ENCODE results near the gene NOS3.

NOS3 gene

DNA sequence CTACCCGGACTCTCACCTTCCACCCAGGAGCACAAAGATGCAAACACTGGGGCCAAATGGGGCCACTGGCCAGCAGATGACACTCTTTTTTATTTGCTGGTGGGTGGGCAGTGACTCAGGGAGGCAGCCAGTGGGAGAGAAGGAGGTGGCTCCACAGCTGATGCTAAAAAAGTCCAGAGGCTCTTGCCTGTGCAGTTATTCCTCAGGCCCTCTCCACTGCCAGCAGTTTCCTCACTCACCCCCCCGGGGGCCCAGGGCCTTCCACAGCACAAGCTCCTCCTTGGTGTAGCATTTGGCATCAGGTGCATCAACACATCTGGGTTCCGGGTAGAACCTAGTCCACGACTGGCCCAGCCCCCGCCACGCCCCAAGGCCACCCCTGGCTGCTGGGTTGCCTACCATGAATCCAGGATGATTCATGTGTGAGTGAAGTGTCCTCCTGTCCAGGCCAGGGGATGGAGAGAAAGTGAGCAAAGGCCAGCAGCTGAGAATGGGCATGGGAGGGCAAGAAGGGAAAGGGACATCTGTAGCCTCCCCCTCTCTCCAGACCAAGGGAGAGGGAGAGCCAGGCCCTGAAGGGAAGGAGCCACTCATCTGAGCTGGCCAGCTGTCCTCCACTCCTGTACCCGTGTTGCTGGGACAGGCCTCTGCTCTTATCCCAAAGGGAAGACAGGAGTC is 11.0 kb upstream of the NOS3 start:
- no peak for DNase-seq (ENCODE audit: low read depth in 2 of 2)

DNA sequence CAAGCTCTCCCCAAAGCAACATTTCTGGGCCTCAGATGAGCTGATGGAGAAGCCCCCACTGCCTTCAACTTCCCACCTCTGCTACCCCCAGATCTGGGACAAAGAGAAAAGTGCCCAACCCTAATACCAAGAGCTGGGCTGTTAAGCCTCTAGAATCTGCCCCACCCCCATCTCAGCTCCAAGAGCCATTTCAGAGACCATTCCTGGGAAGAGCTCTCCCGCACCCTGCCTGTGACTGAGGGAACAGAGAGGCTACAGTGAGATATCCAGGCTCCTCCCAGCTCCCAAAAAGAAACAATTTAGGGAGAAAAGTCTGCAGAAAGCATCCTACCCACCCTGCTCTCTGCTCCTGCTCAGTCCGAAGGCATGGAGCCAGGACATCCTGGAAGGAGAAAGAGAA is 10.2 kb upstream of the NOS3 start:
- DNase-seq (ENCODE audit: low read depth in 2 of 2) = no peak

DNA sequence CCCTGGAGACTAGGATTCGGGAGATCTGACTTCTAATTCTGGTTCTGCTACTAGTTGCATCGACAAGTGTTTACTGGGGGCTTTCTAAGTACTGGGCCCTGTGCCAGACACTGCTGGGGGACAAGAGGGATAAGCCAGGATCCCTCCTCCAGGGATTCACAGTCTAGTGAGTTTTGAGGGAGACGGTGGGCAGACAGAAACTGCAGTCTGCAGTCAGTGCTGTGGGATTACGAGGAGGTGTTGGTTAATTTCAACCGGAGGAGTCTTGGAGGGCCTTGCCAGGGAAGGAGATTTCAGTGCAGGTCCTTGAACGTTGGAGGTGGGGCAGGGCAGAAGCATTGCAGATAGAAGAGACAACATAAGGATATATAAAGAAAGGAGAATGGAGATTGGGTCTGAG is 9.2 kb upstream of the NOS3 start:
- DNase-seq (ENCODE audit: low read depth in 2 of 2) = no peak

DNA sequence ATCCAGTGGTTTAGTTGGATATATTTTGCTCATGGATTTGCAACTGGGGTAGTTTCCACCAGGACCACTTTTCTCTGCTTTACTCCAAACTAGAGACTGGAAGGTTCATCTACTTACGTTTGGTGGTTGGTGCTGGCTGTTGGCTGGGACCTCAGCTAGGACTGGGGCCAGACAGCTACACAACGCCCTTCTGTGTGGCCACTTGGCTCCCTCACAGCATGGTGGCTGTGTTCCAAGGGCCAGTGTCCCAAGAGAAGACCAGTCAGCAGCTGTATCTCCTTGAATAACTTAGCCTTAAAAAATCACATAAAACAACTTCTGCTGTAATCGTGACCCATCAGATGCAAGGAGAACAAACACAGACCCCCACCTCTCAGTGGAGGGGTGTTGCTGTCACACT is 8.5 kb upstream of the NOS3 start:
- DNase-seq (ENCODE audit: low read depth in 2 of 2) = no peak

DNA sequence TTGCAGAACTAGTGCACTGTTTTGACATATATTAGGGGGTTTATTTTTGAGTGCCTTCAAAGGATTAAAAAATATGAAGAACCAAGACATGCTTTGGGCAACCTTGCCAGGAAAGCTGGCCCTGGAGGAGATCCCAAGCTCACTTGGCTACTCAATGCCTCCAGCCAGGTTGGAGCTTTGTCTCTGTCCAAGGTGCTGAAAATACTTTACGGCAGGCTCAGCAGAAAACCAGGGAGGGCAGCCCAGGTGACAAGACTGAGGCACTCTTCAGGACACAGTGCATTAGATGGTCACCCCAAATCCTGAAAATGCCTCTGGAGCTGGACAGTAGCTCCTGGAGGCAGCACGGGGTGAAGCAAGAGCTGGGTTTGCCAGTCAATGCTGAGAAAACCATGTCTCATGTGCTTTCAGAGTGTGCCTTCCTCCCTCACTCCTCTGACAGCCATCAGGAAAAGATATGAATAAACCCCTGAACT is 6.9 kb upstream of the NOS3 start:
- DNase-seq (ENCODE audit: low read depth in 2 of 2) = no peak

DNA sequence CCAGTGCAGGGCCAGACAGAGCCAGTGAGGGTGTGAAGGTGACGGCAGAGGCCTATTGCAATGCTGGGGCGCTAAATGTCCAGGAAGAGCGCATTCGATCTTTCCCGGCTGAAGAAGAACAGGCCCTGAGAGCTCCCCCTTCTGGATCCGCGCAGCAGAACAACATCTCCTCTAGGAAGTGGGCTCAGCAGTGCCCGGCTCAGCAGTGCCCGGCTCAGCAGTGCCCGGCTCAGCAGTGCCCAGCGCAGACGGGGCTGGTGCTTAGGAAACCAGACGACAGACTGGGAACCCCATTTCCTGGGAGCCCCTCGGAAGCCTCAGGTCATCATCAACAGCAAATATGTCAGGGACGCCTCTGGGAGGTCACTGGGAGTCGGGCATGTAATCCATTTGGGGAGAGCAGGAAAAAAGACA is 4.7 kb upstream of the NOS3 start:
- DNase-seq (ENCODE audit: low read depth in 2 of 2) = no peak

DNA sequence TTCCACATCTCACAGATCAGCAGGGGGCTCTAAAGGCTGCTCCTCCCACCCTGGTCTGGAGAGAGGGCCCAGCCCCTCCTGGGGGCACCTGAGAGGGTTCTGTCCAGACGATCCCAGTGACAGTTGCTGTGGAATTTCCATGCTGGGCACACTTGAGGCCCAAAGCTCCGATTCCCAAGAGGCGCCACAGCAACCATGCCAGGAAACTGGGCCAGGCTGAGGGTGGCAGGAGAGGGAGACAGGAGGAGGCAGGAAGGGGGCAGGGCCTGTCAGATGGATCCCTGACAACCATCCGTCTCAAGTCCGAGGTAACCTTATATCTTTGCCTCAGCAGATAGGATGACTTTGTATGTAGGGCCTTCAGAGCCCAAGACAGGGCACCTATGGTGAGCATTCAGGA is 4.3 kb upstream of the NOS3 start:
- no peak for DNase-seq (ENCODE audit: low read depth in 2 of 2)

DNA sequence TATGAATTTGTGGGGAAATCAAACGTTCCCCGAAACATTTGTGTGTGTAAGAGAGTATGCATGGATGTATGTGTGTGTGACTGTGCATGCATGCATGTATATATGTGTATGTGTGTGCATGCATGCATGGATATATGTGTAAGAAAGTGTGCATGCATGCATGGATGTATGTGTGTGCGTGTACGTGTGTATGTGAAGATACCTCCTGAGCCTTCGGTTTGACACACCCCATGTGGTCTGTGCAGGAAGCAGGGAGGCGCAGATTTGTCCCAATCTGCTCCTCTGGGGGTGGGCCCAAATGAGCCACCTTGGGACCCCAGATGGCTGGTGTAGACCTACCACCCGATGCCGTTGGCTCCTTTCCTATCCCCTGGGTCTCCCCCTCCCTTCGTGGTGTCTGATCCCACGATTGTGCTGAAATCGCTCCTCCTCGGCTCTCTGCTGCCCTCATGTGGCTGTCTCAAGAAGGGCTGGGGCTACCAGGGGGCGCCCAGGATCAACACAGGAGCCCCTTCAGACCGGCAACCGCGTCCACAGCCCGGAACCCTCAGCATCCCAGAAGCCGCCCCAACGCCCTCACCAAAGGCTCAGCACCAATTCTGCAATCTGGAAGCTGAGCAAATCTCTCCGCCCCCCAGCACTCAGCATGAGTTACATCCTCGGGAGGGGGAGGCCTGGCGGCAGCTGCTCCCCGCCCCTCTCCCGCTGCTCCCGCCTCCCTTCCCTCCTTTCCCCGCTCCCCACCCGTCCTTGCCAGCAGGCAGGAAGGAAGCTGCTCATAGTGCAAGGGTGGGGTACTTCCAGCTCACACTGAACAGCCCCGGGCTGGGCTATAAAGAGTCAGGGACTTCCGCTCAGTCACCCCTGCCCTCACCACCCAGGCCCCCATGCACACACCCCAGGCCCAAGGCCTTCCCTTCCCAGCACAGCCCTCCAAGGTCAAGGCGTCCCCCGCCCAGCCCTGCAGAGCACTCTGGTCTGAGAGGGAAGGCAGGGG is 2.3 kb upstream of the NOS3 start:
- DNase-seq (ENCODE audit: low read depth in 2 of 2) = peak in 1 of 2 donors; percentile 57

DNA sequence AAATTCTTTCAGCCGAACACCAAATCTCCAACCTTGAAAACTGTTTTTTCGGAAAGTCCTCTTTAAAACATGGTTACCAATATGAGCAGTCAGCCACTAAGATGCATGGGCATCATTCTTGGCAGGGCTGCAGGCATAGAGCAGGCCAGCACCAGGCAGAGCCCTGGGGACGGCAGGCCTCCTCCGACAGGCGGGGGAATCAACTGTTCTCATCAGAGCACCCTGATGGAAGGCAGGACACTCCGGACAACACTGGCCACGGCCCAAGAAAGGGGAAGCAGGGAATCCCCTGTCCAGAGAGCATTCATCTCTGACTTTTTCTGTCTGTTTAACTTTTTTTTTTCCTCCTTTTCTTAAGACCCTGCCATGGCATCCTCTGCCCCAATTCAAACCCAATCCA is 1.4 kb upstream of the NOS3 start:
- no peak for DNase-seq (ENCODE audit: low read depth in 2 of 2)

DNA sequence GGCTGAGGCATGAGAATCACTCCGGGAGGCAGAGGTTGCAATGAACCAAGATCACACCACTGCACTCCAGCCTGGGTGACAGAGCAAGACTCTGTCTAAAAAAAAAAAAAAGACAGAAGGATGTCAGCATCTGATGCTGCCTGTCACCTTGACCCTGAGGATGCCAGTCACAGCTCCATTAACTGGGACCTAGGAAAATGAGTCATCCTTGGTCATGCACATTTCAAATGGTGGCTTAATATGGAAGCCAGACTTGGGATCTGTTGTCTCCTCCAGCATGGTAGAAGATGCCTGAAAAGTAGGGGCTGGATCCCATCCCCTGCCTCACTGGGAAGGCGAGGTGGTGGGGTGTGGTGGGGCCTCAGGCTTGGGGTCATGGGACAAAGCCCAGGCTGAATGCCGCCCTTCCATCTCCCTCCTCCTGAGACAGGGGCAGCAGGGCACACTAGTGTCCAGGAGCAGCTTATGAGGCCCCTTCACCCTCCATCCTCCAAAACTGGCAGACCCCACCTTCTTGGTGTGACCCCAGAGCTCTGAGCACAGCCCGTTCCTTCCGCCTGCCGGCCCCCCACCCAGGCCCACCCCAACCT is 1.3 kb downstream of the NOS3 start:
- DNase-seq (ENCODE audit: low read depth in 2 of 2) = no peak

DNA sequence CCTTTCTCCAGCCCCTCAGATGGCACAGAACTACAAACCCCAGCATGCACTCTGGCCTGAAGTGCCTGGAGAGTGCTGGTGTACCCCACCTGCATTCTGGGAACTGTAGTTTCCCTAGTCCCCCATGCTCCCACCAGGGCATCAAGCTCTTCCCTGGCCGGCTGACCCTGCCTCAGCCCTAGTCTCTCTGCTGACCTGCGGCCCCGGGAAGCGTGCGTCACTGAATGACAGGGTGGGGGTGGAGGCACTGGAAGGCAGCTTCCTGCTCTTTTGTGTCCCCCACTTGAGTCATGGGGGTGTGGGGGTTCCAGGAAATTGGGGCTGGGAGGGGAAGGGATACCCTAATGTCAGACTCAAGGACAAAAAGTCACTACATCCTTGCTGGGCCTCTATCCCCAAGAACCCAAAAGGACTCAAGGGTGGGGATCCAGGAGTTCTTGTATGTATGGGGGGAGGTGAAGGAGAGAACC is 2.1 kb downstream of the NOS3 start:
- DNase-seq (ENCODE audit: low read depth in 2 of 2) = no peak

DNA sequence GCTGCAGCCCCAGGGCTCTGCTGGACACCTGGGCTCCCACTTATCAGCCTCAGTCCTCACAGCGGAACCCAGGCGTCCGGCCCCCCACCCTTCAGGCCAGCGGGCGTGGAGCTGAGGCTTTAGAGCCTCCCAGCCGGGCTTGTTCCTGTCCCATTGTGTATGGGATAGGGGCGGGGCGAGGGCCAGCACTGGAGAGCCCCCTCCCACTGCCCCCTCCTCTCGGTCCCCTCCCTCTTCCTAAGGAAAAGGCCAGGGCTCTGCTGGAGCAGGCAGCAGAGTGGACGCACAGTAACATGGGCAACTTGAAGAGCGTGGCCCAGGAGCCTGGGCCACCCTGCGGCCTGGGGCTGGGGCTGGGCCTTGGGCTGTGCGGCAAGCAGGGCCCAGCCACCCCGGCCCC is 2.7 kb downstream of the NOS3 start:
- no peak for DNase-seq (ENCODE audit: low read depth in 2 of 2)

DNA sequence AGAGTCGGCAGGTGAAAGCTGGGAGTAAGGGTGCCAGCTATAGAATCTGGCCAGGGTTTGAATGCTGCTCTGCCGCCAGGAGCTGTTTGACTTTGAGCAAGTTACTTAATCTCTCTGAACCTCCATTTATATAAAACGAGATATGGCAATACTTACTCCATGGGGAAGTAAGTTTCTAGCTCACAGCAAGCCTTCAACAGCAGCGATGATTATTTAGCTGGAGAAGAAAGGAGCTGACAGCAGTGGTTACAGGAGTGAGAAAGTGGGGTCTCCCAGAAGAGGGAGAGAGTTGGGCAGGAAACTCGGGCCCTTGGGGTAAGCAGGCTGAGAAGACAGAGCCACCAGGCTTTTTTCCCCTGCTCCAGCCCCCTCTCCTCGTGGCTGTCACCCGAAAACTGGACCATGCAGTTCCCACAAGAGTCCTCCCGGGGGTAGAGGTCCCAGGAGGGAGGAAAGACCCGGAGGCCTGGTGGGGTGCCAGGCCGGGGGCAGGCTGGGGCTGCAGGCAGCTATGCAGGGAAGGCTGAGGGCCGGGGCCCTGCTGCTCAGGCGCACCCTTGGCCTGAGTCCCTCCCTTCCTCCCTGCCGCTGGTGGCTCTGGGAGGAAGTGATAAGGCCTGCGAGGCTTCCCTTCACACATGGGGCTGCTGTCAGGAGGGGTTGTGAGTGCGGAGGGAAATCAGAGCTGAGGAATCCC is 3.5 kb downstream of the NOS3 start:
- DNase-seq (ENCODE audit: low read depth in 2 of 2) = no peak

DNA sequence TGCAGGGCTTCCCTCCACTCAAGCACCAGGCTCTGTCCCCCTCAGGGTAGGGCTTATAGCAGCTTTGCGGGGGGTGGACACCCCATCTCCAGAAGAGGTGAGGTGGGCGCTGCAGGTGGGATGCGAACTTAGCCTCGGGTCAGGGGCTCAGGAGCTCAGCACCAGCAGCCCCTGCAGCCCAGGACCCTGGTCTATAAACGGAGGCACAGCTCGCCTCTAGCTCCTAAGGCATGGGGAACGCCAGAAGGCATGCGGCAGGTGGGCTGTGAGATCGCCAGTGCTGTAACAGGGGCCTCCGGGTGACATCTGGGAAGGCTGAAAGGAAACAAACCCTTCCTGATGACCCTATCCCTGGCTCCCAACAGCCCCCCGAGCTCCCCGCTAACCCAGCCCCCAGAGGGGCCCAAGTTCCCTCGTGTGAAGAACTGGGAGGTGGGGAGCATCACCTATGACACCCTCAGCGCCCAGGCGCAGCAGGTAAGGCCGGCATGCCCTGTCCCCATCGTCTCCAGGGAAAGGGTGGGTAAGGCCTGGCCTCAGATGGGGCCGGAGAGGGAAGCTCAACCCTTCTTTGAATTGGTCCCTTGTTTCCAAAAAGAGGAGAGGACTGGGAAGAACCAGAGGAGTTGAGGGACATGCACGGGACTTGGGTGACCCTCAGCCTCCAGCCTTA is 4.2 kb downstream of the NOS3 start:
- no peak for DNase-seq (ENCODE audit: low read depth in 2 of 2)

DNA sequence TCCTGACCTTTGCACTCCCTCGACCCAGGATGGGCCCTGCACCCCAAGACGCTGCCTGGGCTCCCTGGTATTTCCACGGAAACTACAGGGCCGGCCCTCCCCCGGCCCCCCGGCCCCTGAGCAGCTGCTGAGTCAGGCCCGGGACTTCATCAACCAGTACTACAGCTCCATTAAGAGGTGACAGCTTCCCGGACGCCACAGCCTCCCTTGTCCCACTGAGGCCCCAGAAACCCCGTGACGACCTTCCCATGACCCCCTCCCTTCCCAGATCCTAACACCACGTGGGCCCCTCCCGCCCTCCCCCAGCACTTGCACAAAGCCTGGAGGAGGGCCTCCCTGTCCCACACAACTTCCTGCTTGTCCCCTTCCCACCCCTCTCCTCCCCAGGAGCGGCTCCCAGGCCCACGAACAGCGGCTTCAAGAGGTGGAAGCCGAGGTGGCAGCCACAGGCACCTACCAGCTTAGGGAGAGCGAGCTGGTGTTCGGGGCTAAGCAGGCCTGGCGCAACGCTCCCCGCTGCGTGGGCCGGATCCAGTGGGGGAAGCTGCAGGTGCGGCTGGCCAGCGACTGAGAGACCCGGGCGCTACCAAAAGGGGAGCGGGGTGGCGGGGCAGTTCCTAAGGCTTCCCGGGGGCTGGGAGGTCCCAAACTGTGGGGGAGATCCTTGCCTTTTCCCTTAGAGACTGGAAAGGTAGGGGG is 5.7 kb downstream of the NOS3 start:
- DNase-seq (ENCODE audit: low read depth in 2 of 2) = no peak

DNA sequence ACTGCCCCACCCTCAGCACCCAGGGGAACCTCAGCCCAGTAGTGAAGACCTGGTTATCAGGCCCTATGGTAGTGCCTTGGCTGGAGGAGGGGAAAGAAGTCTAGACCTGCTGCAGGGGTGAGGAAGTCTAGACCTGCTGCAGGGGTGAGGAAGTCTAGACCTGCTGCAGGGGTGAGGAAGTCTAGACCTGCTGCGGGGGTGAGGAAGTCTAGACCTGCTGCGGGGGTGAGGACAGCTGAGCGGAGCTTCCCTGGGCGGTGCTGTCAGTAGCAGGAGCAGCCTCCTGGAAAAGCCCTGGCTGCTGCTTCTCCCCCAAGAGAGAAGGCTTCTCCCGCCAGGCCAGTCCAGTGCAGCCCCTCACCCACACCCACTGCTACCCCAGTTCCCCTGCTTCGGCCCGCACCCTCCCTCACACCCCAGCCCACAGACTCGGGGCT is 6.3 kb downstream of the NOS3 start:
- DNase-seq (ENCODE audit: low read depth in 2 of 2) = no peak

DNA sequence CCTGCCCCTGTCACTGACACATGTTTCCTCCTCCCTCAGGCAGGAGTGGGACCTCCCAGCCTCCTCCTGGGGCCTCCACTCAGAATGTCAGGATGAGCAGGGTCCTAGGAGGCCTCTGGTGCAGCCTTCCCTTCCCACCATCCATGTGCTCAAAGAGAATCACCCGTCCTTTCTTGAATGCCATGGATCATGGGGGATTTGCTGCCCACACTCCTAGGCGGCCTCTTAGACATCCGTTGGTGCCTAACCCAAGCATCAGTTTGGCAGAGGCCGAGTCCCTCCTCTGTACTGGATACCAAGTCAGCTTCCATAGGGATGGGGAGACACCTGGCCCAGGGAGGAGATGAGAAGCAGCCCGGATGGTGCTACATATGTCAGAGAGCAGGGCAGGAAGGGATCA is 7.0 kb downstream of the NOS3 start:
- DNase-seq (ENCODE audit: low read depth in 2 of 2) = no peak

DNA sequence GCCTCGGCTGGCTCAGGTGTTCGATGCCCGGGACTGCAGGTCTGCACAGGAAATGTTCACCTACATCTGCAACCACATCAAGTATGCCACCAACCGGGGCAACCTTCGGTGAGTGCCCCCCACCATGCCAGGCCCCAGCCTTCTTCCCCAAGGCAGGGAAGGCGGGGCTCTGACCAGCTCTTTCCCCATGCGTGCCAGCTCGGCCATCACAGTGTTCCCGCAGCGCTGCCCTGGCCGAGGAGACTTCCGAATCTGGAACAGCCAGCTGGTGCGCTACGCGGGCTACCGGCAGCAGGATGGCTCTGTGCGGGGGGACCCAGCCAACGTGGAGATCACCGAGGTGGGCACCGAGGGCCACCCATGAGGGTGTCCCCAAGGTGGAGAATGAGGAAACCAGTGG is 7.5 kb downstream of the NOS3 start:
- no peak for DNase-seq (ENCODE audit: low read depth in 2 of 2)

DNA sequence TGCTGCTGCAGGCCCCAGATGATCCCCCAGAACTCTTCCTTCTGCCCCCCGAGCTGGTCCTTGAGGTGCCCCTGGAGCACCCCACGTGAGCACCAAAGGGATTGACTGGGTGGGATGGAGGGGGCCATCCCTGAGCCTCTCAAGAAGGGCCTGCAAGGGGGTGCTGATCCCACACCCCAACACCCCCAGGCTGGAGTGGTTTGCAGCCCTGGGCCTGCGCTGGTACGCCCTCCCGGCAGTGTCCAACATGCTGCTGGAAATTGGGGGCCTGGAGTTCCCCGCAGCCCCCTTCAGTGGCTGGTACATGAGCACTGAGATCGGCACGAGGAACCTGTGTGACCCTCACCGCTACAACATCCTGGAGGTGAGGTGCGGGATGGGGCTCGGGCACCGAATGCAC is 8.2 kb downstream of the NOS3 start:
- DNase-seq (ENCODE audit: low read depth in 2 of 2) = no peak

DNA sequence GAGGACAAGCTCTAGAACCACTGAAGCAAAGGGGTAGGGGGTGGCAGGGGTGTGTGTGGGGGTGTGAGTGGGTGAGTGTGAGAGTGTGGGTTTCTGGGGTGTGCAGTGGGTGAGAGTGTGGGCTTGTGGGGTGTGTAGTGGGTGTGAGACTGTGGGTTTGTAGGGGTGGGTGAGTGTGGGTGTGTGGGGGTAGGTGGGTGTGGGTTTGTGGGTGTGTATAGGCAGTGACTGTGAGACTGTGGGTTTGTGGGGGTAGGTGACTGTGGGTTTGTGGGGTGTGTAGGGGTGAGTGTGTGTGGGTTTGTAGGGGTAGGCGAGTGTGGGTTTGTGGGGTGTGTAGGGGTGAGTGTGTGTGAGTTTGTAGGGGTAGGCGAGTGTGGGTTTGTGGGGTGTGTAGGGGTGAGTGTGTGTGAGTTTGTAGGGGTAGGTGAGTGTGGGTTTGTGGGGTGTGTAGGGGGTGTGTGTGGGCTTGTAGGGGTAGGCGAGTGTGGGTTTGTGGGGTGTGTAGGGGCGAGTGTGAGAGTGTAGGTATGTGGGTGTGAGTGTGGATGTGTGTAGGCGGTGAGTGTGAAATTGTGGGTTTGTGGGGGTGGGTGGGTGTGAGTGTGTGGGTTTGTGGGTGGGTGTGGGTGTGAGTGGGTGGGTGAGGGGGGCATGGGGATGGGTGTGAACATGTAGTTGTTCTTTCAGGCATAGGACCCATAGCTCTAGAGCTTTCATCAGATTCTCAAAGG is 8.8 kb downstream of the NOS3 start:
- DNase-seq (ENCODE audit: low read depth in 2 of 2) = no peak

Measured in stimulated activated CD8-positive, alpha-beta memory T cell treated with anti-CD3 and anti-CD28 coated beads, Interleukin-7, amount 100 ng/mL, for 4 hours (primary cell).